CD4-positive, alpha-beta memory T cell (primary cell): ENCODE data around the gene ZNF143. TPM values are rescaled to one million over a fixed set of nuclear protein-coding genes. Genes with fewer than 3 reads are reported as not detected.
A peak's percentile ranks its signal among the peaks of the same experiment; 100 is the strongest.

Experiments used
- CTCF ChIA-PET: fragments of 350-600 bp; sonication (Branson Sonifier 250); formaldehyde crosslinking; loops from one replicate; lab custom pipeline; 2021; ENCODE audit warnings: inconsistent platforms; ENCODE audit not compliant: partially characterized antibody; lab: Charles Lee
- POLR2A ChIA-PET: fragments of 350-600 bp; sonication (Branson Sonifier 250); formaldehyde crosslinking; loops from one replicate; lab custom pipeline; 2021; ENCODE audit not compliant: partially characterized antibody; lab: Charles Lee
- DNase-seq, 5 donors: peaks; one replicate each; pipeline versions ENCODE4 v3.0.0 to v3.0.0-alpha.2; 2020 to 2022; ENCODE audit warnings: mixed read lengths in 1 of 5
- H3K27ac ChIP-seq: one replicate; pipeline ENCODE4 v1.7.0; 2013; ENCODE audit warnings: low read depth, low read length
- H3K27me3 ChIP-seq: 2 replicates; pipeline ENCODE4 v1.7.0; 2013; ENCODE audit warnings: mild to moderate bottlenecking, low read length, moderate library complexity; ENCODE audit not compliant: insufficient read depth
- H3K36me3 ChIP-seq: 2 replicates; pipeline ENCODE4 v1.7.0; 2013; ENCODE audit warnings: mild to moderate bottlenecking, low read length, moderate library complexity; ENCODE audit not compliant: insufficient read depth
- H3K4me1 ChIP-seq: 2 replicates; pipeline ENCODE4 v1.7.0; 2013; ENCODE audit warnings: mild to moderate bottlenecking, low read length, moderate library complexity; ENCODE audit not compliant: insufficient read depth
- H3K4me3 ChIP-seq, 2 donors: one replicate each; pipeline ENCODE4 v1.7.0; 2013; ENCODE audit warnings: low read length in 2 of 2, mild to moderate bottlenecking in 1 of 2
- H3K9me3 ChIP-seq, 2 donors: one replicate each; pipeline ENCODE4 v1.7.0; 2013; ENCODE audit warnings: low read length in 2 of 2, control low read depth in 1 of 2; ENCODE audit not compliant: control insufficient read depth in 1 of 2
- H3K27ac Mint-ChIP-seq, 7 donors: one replicate each; pipeline ENCODE4 v1.8.0; 2020 to 2021; ENCODE audit warnings: mixed read lengths in 7 of 7, mild to moderate bottlenecking in 6 of 7, inconsistent platforms in 3 of 7, moderate library complexity in 3 of 7
- H3K27me3 Mint-ChIP-seq, 2 donors: one replicate each; pipeline ENCODE4 v1.8.0; 2020 to 2021; ENCODE audit warnings: mixed read lengths in 2 of 2
- H3K36me3 Mint-ChIP-seq, 2 donors: one replicate each; pipeline ENCODE4 v1.8.0; 2020 to 2021; ENCODE audit warnings: mixed read lengths in 2 of 2, inconsistent platforms in 1 of 2, mild to moderate bottlenecking in 1 of 2
- H3K4me1 Mint-ChIP-seq, 4 donors: one replicate each; pipeline ENCODE4 v1.8.0; 2020 to 2021; ENCODE audit warnings: mixed read lengths in 4 of 4, mild to moderate bottlenecking in 1 of 4
- H3K4me3 Mint-ChIP-seq, 8 donors: one replicate each; pipeline ENCODE4 v1.8.0; 2020 to 2021; ENCODE audit warnings: mixed read lengths in 8 of 8, mild to moderate bottlenecking in 7 of 8, moderate library complexity in 6 of 8, inconsistent platforms in 3 of 8
- H3K9me3 Mint-ChIP-seq, 8 donors: one replicate each; pipeline ENCODE4 v1.8.0; 2020 to 2021; ENCODE audit warnings: mixed read lengths in 8 of 8, mild to moderate bottlenecking in 5 of 8, inconsistent platforms in 3 of 8, moderate library complexity in 1 of 8
- intact Hi-C: fragments of 100-400 bp; cut with micrococcal nuclease; formaldehyde crosslinking; loops from one replicate; pipeline ENCODE4 v1.15.1; 2023
- polyA plus RNA-seq, 2 donors: library from polyadenylated mRNA; unstranded; fragments of 300-500 nt; fragmentation: Illumina TruSeq; gene quantifications; one replicate each; pipeline ENCODE4 v1.2.3, GENCODE V29; 2021
- total RNA-seq, 2 experiments: library from RNA; stranded (reverse); gene quantifications; one replicate each; pipeline ENCODE4 v1.2.3, GENCODE V29; 2021

Gene ZNF143
- total and polyA plus RNA-seq, 4 experiments from 2014 or later: 41.7 to 54.6 (median 50.8) TPM

DNA sequence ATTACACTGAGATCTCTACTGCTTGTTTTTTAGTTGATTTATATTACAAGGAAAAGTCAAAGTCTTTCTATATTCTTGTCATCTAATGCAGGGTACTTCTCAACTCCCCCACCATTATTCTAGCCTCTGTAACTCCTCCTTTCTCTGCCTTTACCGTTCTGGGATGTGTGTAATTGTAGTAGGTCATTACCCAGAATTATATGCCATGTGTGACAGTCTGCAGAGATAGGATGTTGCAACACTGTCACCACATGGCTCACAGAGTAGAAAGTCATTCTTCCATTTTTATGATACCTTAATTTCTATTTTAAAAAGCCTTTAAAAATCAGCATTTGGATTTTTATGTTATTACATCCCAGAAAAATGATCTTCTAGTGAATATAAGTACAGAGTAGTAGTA, 32.7 kb downstream of the ZNF143 start:
- no peak overlapping the region for H3K4me3 Mint-ChIP-seq
- Histone ChIP-seq H3K36me3 (peaks cover 32% of the 10 kb centered on the region), H3K4me3 (no peak overlapping the region), H3K27me3 (no peaks in the 10 kb centered on the region), H3K27ac (no peak overlapping the region), H3K9me3 (no peaks in the 10 kb centered on the region), H3K4me1 (no peaks in the 10 kb centered on the region)
- H3K27me3 Mint-ChIP-seq: no peaks in the 10 kb centered on the region
- ChIA-PET POLR2A (no interaction called here), CTCF (interaction anchor here (1.4 kb wide), 1 partner anchor 13 kb away, joined by 10 read pairs; no protein-coding TSS in a partner anchor)
- no peaks in the 10 kb centered on the region for H3K9me3 Mint-ChIP-seq
- no peak for DNase-seq
- H3K27ac Mint-ChIP-seq: peak overlapping the region in 2 of 7 donors; percentile 8 to 23
- H3K4me1 Mint-ChIP-seq: peaks cover 0 to 4% (median 0%) of the 10 kb centered on the region in 4 donors
- intact Hi-C loops: no loop called here
- peaks cover 53 to 57% of the 10 kb centered on the region in 2 donors for H3K36me3 Mint-ChIP-seq

GRCh38 chr11:9494316-9494715, 33.5 kb downstream of the ZNF143 start:
- H3K9me3 Mint-ChIP-seq: no peaks in the 10 kb centered on the region
- no peaks in the 10 kb centered on the region for H3K9me3 ChIP-seq
- H3K27ac Mint-ChIP-seq: peak overlapping the region in 1 of 7 donors; percentile 73
- H3K27me3 Mint-ChIP-seq: no peaks in the 10 kb centered on the region
- no peak overlapping the region for H3K4me3 Mint-ChIP-seq
- H3K4me1 ChIP-seq: no peaks in the 10 kb centered on the region
- peaks cover 0 to under 1% (median 0%) of the 10 kb centered on the region in 4 donors for H3K4me1 Mint-ChIP-seq
- no peak overlapping the region for H3K27ac ChIP-seq
- peaks cover 40% of the 10 kb centered on the region for H3K36me3 ChIP-seq
- DNase-seq: no peak
- ChIA-PET POLR2A (interaction anchor here (1.5 kb wide), 1 partner anchor 33 kb away, joined by 3 read pairs; the partner anchor contains the start of gene ZNF143), CTCF (interaction anchor here (1.4 kb wide), 1 partner anchor 12 kb away, joined by 10 read pairs; no protein-coding TSS in a partner anchor)
- no peaks in the 10 kb centered on the region for H3K27me3 ChIP-seq
- H3K36me3 Mint-ChIP-seq: peaks cover 54 to 61% of the 10 kb centered on the region in 2 donors
- intact Hi-C loops: no loop called here
- H3K4me3 ChIP-seq: no peak overlapping the region

DNA sequence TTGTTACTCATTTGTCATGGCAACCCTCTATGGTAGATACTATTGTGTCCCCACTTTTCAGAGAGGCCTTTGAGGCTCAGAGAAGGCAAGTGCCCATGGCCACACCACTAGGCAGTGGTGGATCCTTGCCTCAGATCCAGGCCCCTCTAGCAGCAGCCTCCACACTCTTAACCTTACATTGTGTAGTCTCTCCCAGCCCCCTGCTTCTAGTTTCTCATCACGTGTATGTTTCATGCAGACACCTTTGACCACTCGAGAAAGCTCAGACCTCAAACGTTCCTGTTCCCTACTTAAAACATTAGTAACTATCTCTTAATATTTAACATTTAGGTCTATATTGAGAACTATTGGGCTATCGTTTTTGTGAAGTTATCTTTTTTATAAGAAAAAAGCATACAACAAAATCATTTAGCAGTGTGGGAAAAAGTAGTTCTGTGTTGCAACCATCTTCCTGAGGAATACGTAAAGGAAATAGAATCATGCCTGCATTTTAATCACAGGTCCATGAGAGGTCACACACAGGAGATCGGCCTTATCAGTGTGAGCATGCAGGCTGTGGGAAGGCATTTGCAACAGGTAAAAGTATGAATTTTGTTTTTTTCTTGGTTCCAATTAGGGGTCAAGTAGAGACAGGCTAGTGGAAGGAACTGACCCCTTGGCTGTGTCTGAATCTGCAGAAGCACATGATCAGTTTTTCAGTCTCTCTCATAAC, 35.1 kb downstream of the ZNF143 start:
- Histone ChIP-seq H3K4me1 (no peaks in the 10 kb centered on the region), H3K36me3 (peaks cover 52% of the 10 kb centered on the region), H3K27ac (no peak overlapping the region), H3K4me3 (no peak overlapping the region), H3K9me3 (no peaks in the 10 kb centered on the region), H3K27me3 (no peaks in the 10 kb centered on the region)
- no peaks in the 10 kb centered on the region for H3K9me3 Mint-ChIP-seq
- POLR2A ChIA-PET: interaction anchor here (1.5 kb wide), 1 partner anchor 35 kb away, joined by 3 read pairs; the partner anchor contains the start of gene ZNF143
- peaks cover 55 to 69% of the 10 kb centered on the region in 2 donors for H3K36me3 Mint-ChIP-seq
- H3K27ac Mint-ChIP-seq: peak overlapping the region in 3 of 7 donors; percentile 16 to 84 (median 62)
- intact Hi-C loops: no loop called here
- H3K27me3 Mint-ChIP-seq: no peaks in the 10 kb centered on the region
- CTCF ChIA-PET: interaction anchor here (3.4 kb wide), 1 partner anchor 11 kb away, joined by 41 read pairs; no protein-coding TSS in a partner anchor
- DNase-seq: no peak
- H3K4me1 Mint-ChIP-seq: no peaks in the 10 kb centered on the region
- no peak overlapping the region for H3K4me3 Mint-ChIP-seq

GRCh38 chr11:9498457-9499078, 37.8 kb downstream of the ZNF143 start:
- DNase-seq: no peak
- Histone ChIP-seq H3K27me3 (no peaks in the 10 kb centered on the region), H3K4me3 (no peak overlapping the region), H3K9me3 (no peaks in the 10 kb centered on the region), H3K36me3 (peaks cover 60% of the 10 kb centered on the region), H3K4me1 (no peaks in the 10 kb centered on the region), H3K27ac (no peak overlapping the region)
- no peak overlapping the region for H3K4me3 Mint-ChIP-seq
- intact Hi-C loops: no loop called here
- H3K27me3 Mint-ChIP-seq: no peaks in the 10 kb centered on the region
- H3K9me3 Mint-ChIP-seq: no peaks in the 10 kb centered on the region
- peak overlapping the region in 3 of 7 donors; percentile 12 to 40 (median 19) for H3K27ac Mint-ChIP-seq
- POLR2A ChIA-PET: interaction anchor here (1.5 kb wide), 1 partner anchor 38 kb away, joined by 7 read pairs; the partner anchor contains the start of gene ZNF143
- no peaks in the 10 kb centered on the region for H3K4me1 Mint-ChIP-seq
- peaks cover 55 to 79% of the 10 kb centered on the region in 2 donors for H3K36me3 Mint-ChIP-seq
- CTCF ChIA-PET: interaction anchor here (1.3 to 3.4 kb wide), 6 partner anchors 8 to 361 kb away, joined by 3 to 41 read pairs (median 5); partner anchors contain the start of gene WEE1

DNA sequence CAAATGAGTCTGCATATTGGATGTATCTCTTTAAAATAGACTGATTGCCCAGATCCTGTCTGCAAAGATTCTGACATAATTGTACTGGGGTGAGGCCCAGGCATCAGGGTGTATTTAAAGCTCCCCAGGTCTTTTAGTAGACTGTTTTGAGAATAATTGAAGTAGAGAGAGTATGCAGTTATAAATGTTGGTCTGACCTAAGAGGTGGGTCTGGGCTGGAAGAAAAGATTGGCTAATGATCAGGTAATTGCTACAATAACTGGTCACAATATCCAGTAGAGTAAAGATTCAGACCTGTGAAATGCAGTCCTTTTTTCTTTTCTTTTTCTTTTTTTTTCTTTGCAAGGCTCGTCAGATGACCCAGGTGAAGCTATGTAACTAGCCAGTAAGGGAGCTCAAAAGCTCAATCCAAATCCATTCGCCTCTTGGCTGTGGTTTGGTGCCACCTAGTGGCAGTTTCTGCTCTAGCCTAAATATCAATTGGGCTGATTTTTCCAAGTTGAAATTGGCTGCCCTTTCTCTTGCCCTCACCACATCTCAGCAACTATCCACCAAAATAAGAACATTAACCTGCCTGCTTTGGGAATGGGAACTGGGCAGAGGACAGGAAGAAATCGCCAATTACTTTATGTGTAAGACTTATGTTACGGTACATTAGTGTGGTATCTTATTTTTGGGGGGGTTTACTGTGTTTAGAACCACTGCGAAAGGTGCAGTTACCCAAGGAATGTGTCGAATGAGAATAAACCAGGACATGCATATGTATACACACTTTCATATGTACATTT, 45.9 kb downstream of the ZNF143 start:
- Mint-ChIP-seq H3K36me3 (peaks cover 24 to 40% of the 10 kb centered on the region in 2 donors), H3K27me3 (no peaks in the 10 kb centered on the region), H3K4me3 (no peak overlapping the region), H3K4me1 (peaks cover 9 to 18% (median 12%) of the 10 kb centered on the region in 4 donors), H3K27ac (peak overlapping the region in 3 of 7 donors; percentile 62 to 73 (median 67)), H3K9me3 (peaks cover 0 to 2% (median 0%) of the 10 kb centered on the region in 8 donors)
- no peak overlapping the region for H3K4me3 ChIP-seq
- H3K27ac ChIP-seq: no peak overlapping the region
- no peaks in the 10 kb centered on the region for H3K9me3 ChIP-seq
- no peaks in the 10 kb centered on the region for H3K27me3 ChIP-seq
- ChIA-PET CTCF (interaction anchor here (0.6 to 4.7 kb wide), 73 partner anchors 9 to 1211 kb away, joined by 3 to 131 read pairs (median 4); partner anchors contain the start of genes ADM, C11orf16, IPO7 and SWAP70), POLR2A (interaction anchor here (0.9 to 2.0 kb wide), 3 partner anchors 46 to 595 kb away, joined by 3 to 11 read pairs (median 3); partner anchors contain the start of genes AKIP1 and ZNF143)
- intact Hi-C loops: loop anchor here (1.0 kb wide), 3 partner anchors 340 to 592 kb away; no protein-coding TSS in a partner anchor
- H3K4me1 ChIP-seq: peaks cover 10% of the 10 kb centered on the region
- peaks cover 19% of the 10 kb centered on the region for H3K36me3 ChIP-seq
- peak; percentile 63 to 68 (median 65) for DNase-seq

DNA sequence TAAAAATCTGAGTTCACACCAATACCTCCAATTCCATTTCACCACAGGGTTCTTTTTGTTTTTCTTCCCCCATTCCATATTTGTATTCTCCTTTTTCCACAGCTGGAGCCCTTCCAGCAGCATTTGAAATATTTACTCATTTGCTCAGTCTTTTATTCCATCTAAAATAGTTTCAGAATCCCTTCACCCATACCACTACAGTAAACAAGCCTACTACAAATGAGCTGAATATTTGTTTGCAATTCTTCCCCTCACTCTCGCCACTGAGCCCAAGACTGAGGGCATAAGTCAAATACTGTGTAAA, 46.4 kb downstream of the ZNF143 start:
- peaks cover 22 to 44% of the 10 kb centered on the region in 2 donors for H3K36me3 Mint-ChIP-seq
- CTCF ChIA-PET: interaction anchor here (0.7 to 4.7 kb wide), 43 partner anchors 8 to 1210 kb away, joined by 3 to 131 read pairs (median 5); partner anchors contain the start of genes ADM, C11orf16 and ZNF143
- POLR2A ChIA-PET: interaction anchor here (1.0 to 2.0 kb wide), 2 partner anchors 46 to 122 kb away, joined by 3 to 11 read pairs; partner anchors contain the start of gene ZNF143

More for the DNA sequence above, 46.4 kb downstream of the ZNF143 start:
- Mint-ChIP-seq H3K9me3 (peaks cover 0 to 2% (median 0%) of the 10 kb centered on the region in 8 donors), H3K27me3 (no peaks in the 10 kb centered on the region), H3K27ac (peak overlapping the region in 1 of 7 donors; percentile 75), H3K4me3 (no peak overlapping the region), H3K4me1 (peaks cover 9 to 18% (median 12%) of the 10 kb centered on the region in 4 donors)
- Histone ChIP-seq H3K9me3 (no peaks in the 10 kb centered on the region), H3K27ac (no peak overlapping the region), H3K27me3 (no peaks in the 10 kb centered on the region), H3K4me3 (no peak overlapping the region), H3K4me1 (peaks cover 10% of the 10 kb centered on the region), H3K36me3 (peaks cover 19% of the 10 kb centered on the region)
- no peak for DNase-seq
- intact Hi-C loops: no loop called here
